HG03196 (cell line): ENCODE measurements around the gene CKS1B.
"Not testable (repeated sequence)": the region's sequence is repeated elsewhere in the genome, so short reads cannot be mapped to it uniquely, and the experiment has no call there.

Experiments
- ATAC-seq: cut with Tn5 transposase; IDR thresholded peaks from one replicate; pipeline ENCODE4 v1.9.1; 2021; ENCODE audit not compliant: unreplicated experiment

CKS1B gene

DNA sequence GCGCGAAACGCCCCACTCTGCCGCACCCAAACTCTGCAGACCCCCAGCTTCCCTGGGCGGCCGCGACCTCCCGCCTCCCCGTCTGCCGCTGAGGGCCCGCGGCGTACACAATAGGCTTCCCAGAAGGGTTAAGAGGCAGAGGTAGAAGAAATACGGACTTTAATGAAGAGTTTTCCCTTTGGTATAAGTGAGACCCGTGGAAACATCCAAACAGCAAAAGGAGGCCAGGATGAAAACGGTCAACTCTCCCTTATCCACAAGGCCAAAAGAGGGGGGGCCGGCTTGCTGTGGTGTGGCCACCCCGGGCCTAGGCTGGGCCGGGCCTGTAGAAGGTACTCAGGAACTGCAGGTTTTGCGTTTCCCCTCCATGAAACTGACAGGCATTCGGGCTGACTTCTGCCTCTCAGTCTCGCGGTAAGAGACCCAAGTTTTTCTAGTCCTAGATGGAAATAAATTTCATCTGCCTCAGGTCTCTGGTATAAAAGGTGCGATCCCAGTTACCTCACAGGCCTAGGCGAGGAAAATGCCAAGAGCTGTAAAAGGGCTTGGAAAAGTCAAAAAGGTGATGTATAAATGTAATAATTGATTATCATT lies 12.2 kb upstream of the CKS1B start:
- no peak for ATAC-seq

DNA sequence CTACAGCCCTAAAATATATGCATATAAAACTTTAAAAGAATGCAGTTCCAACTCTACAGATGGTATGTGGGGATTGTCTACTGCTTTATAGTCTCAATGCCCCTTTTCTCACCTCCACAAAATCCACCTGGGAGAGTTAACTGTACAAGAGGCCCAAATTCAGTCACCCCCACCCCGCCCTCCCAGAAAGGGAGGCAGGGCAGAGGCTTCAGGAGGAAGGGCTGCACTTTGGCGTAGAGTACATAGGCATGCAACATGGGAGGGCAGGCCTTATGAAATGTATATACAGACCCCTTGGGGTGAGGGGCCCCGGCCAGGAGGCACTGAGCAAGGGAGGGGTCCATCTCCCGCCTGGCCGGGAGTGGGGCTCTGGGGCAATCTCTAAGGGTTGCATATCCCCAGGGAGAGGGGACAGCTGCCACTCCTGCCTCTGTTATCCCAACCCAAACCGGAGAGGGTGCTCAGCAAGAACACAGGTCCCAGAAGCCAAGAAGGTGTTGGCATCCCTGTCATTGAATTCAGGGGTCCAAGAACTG lies 11.6 kb upstream of the CKS1B start:
- ATAC-seq, result no peak

DNA sequence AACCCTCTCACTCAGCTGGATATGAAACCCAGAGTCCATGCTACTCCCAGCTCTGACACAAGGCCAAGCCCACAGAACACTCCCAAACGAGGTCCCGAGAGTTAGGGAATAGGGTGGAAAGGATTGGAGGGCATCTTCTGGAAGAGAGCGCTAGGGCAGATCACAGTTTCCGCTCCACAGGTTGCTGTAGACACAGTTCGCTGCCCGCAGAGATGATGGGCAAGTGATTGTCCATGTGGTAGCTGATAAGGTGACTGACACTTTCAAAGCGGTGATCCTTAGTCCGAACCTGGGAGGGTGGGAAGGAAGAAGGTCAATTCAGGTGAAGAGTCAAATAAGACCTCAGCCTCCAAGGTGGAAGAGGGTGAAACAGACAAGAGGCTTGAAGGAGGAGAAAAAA lies 10.8 kb upstream of the CKS1B start:
- no peak for ATAC-seq

DNA sequence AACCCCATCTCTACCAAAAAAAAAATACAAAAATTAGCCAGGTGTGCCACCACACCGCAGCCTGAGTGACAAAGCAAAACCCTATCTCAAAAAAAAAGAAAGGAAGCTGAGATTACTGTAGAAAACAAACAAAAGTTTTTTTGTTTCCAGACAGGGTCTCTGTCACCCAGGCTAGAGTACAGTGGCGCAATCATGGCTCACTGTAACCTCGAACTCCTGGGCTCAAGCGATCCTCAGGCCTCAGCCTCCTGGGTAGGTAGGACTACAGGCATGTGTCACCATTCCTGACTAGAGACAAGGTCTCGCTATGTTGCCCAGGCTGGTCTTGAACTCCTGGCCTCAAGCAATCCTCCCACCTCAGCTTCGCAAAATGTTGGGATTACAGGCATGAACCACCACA lies 10.1 kb upstream of the CKS1B start:
- ATAC-seq, result no peak

DNA sequence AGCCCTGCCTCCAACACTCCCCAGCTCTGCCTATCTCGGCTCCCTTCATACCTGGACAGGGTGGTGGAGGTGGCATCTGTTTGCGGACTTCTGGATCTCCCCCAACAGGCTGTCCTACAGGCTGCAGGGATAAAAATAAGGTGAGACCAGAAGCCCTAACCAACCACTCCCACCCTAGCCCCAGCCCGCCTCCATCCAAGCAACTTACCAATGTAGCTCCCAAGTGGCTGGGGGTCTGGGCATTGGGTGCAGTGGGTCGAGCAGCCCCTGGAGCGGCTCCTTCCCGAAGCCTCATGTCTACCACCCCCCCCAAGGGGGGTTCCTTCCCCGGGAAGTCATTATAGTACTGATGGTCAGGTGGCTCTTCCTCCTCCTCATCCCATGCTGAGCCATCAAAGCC lies 8.4 kb upstream of the CKS1B start:
- ATAC-seq, result no peak

DNA sequence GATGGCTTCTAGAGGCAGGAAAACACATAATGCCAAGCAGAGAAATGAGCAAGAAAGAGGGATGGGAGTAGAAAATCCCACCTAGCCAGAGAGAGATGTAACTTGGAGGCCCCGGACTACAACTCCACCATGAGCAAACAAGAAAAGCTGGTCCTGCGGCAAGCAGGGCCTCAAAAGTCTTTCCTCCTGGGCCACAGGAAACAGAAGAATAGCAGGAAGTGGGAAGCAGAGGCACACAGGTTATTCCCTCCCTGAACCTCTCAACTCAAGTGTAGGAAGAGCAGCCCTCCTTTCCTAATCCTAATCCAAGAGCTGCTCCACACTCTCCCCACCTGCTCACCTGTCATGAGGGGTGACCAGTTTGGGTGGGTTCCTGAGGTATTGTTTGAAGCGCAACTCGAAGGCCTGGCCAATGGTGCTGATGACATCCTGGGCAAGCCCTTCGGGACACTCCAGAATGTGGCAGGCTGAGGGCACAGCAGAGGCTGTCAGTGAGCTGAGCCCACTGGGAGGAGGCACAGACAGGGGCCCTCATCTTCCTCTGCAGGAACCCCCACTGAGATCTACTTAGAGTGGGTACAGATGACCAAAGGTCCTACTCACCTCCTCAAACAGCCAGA lies 7.0 kb upstream of the CKS1B start:
- ATAC-seq, result no peak

DNA sequence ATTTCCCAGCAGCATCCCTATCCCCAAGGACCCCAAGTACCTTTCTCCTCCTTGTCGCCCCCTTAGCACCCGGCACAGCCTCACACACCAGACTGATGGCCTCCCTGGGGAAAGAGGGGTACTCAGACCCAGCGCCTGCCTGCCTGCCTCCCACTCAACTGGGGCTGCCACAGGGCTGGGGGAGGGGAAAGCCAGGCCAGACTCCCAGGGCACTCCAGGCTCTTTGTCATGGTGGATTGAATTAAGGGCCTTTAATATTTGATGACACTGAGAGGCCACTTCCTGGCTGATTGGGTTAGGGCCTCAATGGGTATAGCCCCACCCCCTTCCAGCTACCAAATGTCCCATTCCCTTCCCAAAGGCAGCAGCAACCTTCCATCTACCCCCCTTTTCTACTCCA lies 5.8 kb upstream of the CKS1B start:
- ATAC-seq, result no peak

DNA sequence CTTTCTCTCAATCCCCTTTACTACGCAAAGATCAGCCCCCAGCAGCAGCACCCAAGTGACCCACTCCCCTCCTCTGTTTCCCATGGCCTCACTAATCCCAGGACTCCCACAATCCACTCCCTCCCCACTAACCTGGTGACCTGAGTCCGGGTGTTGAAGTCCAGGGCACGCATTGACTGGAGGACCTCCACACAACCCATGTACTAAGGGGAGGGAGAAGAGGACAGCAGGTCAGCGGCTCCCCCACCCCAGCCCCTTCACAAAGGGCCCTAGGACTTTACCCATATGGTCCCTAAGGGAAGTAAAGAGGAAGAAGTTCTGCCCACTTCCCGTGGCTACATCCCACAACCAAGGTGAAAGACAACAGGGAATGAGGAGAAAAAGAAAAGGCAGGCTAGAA lies 5.2 kb upstream of the CKS1B start:
- ATAC-seq, result no peak

DNA sequence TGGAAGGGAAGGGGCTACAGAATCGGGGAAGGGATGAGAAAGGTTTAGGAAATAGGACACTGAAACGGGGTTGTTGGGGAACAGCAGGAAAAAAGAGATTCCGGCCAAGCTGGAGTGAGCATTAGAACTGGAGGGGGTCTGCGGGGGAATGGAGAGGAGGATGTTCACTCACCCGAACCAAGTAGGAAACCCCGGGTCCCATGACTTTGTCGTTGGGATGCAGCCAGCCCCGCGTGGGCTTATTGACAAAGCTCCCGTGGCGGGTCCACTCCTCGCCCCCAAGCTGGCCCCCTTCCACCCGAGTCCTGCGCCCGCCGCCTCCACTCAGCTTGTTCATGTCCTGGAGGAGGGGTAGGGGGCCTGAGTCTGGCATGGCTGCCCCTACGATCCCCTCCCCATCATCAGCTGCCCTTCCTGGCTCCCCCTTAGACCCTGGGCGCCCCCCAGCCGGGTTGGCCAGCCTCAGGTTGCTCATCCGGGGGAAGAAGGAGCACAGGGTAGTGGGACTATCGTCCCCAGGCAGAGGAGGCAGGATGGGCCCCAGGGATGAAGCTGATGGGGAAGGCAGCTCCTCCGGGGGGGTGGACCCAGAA lies 4.5 kb upstream of the CKS1B start:
- no peak for ATAC-seq

DNA sequence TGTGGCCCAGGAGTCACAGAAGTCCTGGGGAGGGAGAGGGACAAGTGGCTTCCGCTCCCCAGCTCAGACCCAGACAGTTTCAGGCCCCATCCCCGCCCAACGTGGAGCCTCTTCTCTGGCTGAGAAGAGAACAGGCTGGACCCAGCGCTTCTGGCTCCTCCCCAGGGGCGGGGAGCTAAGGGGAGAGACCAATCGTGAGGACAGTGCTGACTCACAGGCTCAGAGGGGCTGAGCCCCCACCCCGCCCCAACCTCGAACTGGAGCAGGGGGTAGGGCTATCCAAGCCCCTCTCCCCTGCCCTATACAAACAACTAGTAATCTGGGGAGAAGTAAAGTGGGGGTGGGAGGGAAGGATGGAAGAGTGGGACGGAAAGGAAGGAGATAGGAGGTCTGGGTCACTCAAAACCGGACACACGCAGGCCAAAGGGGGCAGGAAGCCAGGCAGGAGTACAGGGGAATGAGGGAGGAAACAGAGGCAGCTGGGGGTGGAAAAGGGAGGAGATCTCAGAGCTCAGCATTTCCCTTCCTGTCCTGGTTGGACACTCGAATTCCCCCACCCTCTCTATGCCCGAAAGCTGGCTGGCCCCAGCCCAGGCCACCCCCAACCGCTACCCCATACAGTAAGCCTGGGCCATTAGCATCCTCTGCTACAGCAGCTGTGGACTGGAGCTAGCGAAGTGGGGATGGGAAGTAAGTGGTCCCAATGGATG lies 3.7 kb upstream of the CKS1B start, which contains the start of gene SHC1:
Gene SHC1, minus strand, starts transcription at position 117 of the 710 bp plus-strand sequence. CDS start 221 bp downstream, outside the sequence.
- no peak for ATAC-seq

DNA sequence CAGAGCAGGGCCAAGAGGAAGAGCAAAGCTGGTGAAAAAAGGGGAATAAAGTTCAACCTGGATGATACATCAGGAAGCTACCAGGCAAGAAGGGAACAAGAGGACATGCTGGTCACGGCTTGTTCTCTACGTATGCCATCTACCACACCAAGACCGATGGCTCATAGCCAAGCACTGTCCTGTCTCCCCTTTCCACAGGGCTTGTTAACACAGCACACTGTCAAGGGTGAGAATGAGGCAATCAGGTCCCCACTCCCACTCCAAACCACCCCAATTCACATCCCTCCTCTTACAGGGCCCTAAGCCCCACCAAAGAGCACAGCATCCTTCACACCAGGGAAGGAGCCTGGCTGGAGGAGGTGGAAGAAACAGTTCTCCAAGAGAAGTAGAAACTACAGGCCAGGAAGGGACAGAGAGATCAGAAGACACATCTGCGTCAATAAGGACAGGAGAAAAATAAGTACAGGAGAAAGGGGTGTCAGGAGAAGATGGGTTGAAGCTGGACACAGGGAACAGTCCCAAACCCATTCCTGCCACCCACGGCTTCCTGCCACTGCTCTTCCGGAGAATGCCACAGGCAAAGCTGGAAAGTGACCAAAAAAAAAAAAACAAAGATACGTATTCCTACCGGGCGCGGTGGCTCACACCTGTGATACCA lies 3.0 kb upstream of the CKS1B start:
- ATAC-seq, result no peak

DNA sequence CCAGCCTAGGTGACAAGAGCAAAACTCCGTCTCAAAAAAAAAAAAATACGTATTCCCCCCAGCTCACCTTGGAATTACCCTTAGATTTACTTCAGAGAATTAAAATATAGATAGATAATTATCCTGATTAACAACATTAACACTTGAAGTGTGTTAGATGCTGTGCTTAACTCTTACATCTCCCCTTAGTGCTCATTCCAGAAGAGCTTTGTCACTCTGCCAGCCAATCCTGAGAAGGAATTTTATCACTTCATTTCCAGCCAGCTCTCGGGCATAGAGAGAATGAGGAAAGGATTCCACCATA lies 2.3 kb upstream of the CKS1B start:
- no peak for ATAC-seq

DNA sequence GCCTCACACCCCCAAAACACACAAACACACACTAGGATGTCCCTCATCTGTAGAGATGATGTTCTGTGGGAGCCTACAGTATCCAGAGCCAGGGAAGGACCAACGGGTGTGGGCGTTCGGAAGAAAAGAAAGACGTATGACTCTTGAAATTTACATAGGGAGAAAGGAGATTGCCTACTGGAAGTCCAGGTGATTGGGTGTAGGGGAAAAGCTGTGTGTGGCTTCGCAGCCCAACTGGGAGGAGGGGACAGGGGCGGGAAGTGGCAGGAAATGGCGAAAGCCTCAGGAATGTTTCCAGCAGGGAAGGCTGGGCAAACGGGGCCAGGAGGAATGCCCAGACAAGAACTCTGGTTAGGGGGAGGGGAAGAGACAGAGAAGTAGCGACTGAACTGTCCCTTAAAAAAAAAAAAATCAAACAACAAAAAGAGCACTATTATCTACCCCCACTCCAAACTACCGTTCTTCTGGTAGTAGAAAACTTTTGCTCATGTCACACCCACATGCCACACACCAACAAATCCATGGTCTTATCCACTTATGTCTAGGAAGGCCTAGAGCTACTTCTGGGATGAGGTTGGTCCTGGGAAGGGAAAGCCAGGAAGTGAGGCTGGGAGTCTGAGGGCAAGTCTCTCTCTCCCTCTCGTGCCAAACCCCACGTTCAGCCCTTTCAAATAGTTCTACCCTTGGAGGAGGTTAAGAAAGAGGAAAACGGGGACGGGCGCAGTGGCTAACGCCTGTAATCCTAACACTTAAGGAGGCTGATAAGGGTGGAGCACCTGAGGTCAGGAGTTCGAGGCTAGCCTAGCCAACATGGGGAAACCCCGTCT lies 1.8 kb upstream of the CKS1B start:
- no peak for ATAC-seq

DNA sequence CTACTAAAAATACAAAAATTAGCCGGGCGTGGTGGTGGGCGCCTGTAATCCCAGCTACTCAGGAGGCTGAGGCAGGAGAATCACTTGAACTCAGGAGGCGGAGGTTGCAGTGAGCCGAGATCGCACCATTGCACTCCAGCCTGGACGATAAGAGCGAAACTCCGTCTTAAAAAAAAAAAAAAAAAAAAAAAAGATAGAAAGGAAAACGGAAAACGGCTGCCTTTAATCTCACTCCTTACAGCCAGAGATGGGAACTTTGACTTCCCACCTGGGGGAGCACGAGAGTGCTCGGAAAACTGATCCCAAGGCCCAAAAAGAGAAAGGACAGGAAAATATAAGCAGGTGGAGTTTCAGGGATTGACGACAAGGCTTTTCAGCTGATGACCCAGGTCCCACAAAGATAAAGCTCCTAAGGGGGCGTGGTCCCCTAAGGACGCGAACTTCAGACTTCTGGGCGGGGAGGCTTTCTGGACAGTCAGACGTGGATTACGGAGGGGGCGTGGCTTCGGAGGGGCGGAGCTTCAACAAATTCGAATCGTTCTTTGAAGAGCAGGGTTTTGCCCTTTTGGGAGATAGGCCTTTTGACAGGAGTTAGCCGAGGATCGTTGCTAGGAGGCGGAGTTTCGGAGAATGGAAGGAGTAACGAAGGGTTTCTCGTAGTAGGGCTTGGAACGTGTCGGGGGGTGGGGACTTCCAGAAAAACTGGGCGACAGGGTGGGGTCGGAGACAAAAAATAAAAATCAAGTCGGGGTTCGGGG lies 958 bp upstream of the CKS1B start:
- ATAC-seq, result peak; percentile 19

DNA sequence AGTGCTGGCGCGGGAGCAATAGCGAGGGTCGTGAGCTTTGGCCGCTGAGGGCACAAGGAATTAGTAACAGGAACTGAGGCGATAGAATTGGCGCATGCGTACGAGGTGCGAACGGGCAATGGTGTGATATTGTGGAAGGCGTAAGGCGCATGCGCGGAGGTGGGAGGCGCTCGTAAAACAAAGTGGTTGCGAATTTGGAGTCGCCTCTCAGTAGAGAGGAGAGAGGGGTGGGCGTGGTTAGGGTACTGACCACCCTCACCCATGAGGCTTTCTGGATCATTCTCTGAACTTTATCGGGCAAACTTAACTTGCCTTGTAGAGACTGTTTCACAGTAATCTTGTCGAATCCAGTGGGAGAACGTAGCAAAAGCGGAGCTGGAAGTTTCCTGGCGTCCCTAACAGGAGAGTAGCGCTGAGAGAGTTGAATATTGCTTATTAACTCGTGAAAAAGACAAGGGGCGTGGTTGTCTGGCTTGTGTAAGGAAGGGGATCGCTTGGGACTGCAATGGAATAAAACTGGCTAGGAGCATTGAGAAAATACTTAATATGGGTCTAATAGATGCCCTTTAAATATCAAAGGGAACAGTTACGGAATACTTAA lies 427 bp downstream of the CKS1B start:
- ATAC-seq, result peak; percentile 46

DNA sequence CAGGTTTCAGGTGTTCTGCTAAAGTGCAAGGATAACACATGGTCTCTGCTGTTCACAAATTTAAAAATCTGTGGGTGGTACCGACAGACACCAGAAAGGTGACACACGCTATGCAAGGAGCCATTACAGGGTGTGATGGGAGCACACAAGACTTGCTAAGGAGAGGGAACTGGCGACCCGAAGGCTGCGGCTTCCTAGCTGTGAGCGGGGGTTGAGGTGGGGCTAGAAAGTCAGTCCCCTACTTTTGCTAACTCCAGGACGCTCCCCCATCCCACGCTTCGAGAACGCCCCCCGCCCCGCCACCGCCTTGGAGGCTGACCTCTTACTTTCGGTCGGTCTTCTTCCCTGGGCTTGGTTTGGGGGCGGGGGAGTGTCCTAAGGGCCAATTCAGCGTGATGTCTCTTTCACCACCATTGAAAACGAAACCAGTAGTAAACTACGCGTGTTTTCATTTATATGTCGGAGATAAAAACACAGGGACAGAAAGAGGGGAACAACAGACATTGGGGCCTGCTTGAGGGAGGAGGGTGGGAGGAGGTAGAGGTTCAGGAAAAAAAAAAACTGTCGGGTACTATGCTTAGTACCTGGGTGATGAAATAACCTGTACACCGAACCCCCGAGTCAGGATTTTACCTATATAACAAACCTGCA lies 1.1 kb downstream of the CKS1B start:
- no peak for ATAC-seq

DNA sequence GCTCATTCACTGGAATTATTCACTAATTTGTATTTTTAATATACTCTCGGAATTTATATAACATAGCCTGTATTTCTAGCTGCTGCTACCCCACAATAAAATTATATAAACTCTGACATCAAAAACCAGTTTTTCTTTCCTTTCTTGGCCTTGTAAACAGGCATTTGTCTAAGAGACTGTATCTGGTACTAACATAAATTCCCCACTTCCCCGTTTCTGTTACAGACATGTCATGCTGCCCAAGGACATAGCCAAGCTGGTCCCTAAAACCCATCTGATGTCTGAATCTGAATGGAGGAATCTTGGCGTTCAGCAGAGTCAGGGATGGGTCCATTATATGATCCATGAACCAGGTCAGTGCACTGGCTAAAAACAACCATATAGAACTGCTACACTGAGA lies 3.3 kb downstream of the CKS1B start:
- ATAC-seq, result not testable (repeated sequence)

DNA sequence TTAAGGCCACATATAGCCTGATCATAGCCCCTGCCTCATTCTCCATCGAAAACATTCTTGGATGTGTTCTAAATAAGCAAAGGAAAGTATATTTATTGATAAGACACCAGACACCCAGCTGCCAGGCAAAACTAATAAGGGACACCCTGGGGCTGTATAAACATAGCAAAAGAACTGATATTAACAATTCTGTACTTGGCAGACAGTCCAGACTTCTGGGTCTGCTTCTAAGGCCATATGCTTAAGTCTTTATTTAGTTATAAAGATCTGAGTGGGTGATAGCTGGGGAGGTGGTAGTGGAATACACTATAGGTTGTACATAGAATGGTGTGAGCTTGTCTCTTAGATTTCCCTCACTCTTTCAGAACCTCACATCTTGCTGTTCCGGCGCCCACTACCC lies 3.9 kb downstream of the CKS1B start:
- ATAC-seq, result no peak

DNA sequence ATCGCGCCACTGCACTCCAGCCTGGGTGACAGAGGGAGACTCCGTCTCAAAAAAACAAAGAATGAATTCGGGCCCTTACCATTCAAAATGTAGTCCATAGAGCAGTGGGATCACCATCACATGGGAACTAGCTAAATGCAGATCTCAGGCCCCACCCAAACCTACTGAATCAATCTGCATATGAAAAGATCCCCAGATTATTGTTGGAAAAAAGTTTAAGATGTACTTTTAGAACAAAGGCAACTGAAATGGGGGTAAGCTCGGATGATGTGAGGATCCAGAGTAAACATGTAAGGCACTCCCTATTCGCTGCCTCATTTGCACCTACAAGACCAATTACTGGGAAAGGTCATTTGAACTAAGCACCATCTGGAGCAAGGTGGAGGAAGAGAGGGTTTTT lies 7.9 kb downstream of the CKS1B start:
- ATAC-seq, result no peak
